ENCODE data around the gene CYP4V2. TPM values are rescaled to one million over a fixed set of nuclear protein-coding genes. Genes with fewer than 3 reads are reported as not detected.

CYP4V2 gene
- total RNA-seq, 4 donors from 2014 or later, result 27.7 to 36.0 (median 31.7) TPM

GRCh38 chr4:186188107-186188506 is 3.3 kb upstream of the CYP4V2 start:
- DNase-seq (ENCODE audit: low spot score) (no peak), ATAC-seq (ENCODE audit: low FRiP score) (no peak)
- TF ChIP-seq CTCF (IDR thresholded peaks at IDR 0.05), result no peak

- DNase-seq (ENCODE audit: low spot score), result no peak
- no peak for TF ChIP-seq CTCF (IDR thresholded peaks at IDR 0.05)
- no peak for ATAC-seq (ENCODE audit: low FRiP score)
Observed at GRCh38 chr4:186189656-186190055, 1.7 kb upstream of the CYP4V2 start.

- no peak for DNase-seq (ENCODE audit: low spot score)
- ATAC-seq (ENCODE audit: low FRiP score), result peak; percentile 31
Observed at GRCh38 chr4:186190581-186191199, 677 bp upstream of the CYP4V2 start.

GRCh38 chr4:186192066-186192612 is 772 bp downstream of the CYP4V2 start:
- ATAC-seq (ENCODE audit: low FRiP score) (peak; percentile 60), DNase-seq (ENCODE audit: low spot score) (peak; percentile 25)
- TF ChIP-seq CTCF (IDR thresholded peaks at IDR 0.05), result no peak

More at GRCh38 chr4:186190581-186191199, 677 bp upstream of the CYP4V2 start:
- no peak for TF ChIP-seq CTCF (IDR thresholded peaks at IDR 0.05)

- ATAC-seq (ENCODE audit: low FRiP score) (no peak), DNase-seq (ENCODE audit: low spot score) (no peak)
- TF ChIP-seq CTCF (IDR thresholded peaks at IDR 0.05), result no peak
Observed at GRCh38 chr4:186193851-186194250, 2.5 kb downstream of the CYP4V2 start.

- no peak for ATAC-seq (ENCODE audit: low FRiP score)
- no peak for DNase-seq (ENCODE audit: low spot score)
- no peak for TF ChIP-seq CTCF (IDR thresholded peaks at IDR 0.05)
Observed at GRCh38 chr4:186196063-186196462, 4.7 kb downstream of the CYP4V2 start.

- DNase-seq (ENCODE audit: low spot score) (no peak), ATAC-seq (ENCODE audit: low FRiP score) (no peak)
- TF ChIP-seq CTCF (IDR thresholded peaks at IDR 0.05), result no peak
Observed at GRCh38 chr4:186200516-186200915, 9.1 kb downstream of the CYP4V2 start.

Data from omental fat pad (tissue), 4 donors.